ENCODE results near the gene DR1. TPM values are rescaled to one million over a fixed set of nuclear protein-coding genes. Genes with fewer than 3 reads are reported as not detected.

Gene DR1
- polyA plus RNA-seq, 2 of the 4 experiments (the other 2 are of a cell fraction): 20.9 to 39.8 TPM

DNA sequence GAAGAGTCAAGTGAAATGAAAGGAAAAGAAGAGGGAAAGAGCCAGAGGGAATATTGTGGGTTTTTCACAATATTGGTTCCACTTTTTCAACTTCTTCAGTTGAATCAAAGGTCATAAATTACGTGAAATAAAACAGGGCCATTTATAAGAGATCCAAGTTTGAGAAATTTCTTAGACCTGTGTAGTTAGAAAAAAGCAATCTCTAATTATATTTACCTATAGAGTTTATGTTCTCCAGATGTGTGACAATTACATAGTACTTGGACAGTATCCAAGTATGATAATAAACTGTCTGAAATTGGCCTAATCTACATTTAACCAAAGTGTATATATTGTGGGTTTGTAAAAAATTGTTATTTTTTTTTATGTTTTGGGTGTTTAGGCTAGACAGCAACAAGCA lies 14.4 kb downstream of the DR1 start:
- 87% methylated on average over 1 of the region's 1 CpG for WGBS (ENCODE audit: missing lambda C conversion rate)
- POLR2A ChIA-PET: interaction anchor here (1.0 kb wide), 1 partner anchor 15 kb away, joined by 3 read pairs; the partner anchor contains the start of gene DR1
- Histone ChIP-seq H3K4me2 (no peak overlapping the region), H3K4me3 (no peak overlapping the region), H3K4me1 (peaks cover 18% of the 10 kb centered on the region; the same call in 2 of the 3 replicates), H3K9me3 (no peaks in the 10 kb centered on the region), H3K27ac (no peak overlapping the region)
- TF ChIP-seq RAD21 (conservative IDR thresholded peaks at IDR 0.05 in 1 of 2, IDR thresholded peaks at IDR 0.05 in 1 of 2) (no peak), ZNF302 (CRISPR knock-in tag; IDR thresholded peaks at IDR 0.05) (no peak), NR3C1 (IDR thresholded peaks at IDR 0.05) (no peak), MYC (IDR thresholded peaks at IDR 0.05; ENCODE audit: borderline replicate concordance, low read length) (no peak), KDM1A (IDR thresholded peaks at IDR 0.05; ENCODE audit: low read depth) (no peak), HOXB5 (CRISPR knock-in tag; IDR thresholded peaks at IDR 0.05) (no peak), BHLHE40 (IDR thresholded peaks at IDR 0.05; ENCODE audit: low read depth, low read length) (no peak), KDM5A (IDR thresholded peaks at IDR 0.05) (no peak)
- TF ChIP-seq, protein P1, sequence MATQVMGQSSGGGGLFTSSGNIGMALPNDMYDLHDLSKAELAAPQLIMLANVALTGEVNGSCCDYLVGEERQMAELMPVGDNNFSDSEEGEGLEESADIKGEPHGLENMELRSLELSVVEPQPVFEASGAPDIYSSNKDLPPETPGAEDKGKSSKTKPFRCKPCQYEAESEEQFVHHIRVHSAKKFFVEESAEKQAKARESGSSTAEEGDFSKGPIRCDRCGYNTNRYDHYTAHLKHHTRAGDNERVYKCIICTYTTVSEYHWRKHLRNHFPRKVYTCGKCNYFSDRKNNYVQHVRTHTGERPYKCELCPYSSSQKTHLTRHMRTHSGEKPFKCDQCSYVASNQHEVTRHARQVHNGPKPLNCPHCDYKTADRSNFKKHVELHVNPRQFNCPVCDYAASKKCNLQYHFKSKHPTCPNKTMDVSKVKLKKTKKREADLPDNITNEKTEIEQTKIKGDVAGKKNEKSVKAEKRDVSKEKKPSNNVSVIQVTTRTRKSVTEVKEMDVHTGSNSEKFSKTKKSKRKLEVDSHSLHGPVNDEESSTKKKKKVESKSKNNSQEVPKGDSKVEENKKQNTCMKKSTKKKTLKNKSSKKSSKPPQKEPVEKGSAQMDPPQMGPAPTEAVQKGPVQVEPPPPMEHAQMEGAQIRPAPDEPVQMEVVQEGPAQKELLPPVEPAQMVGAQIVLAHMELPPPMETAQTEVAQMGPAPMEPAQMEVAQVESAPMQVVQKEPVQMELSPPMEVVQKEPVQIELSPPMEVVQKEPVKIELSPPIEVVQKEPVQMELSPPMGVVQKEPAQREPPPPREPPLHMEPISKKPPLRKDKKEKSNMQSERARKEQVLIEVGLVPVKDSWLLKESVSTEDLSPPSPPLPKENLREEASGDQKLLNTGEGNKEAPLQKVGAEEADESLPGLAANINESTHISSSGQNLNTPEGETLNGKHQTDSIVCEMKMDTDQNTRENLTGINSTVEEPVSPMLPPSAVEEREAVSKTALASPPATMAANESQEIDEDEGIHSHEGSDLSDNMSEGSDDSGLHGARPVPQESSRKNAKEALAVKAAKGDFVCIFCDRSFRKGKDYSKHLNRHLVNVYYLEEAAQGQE (IDR thresholded peaks at IDR 0.05): no peak
- TF ChIP-seq, protein P2, sequence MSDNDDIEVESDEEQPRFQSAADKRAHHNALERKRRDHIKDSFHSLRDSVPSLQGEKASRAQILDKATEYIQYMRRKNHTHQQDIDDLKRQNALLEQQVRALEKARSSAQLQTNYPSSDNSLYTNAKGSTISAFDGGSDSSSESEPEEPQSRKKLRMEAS (IDR thresholded peaks at IDR 0.05): no peak
- TF ChIP-seq, protein P3, sequence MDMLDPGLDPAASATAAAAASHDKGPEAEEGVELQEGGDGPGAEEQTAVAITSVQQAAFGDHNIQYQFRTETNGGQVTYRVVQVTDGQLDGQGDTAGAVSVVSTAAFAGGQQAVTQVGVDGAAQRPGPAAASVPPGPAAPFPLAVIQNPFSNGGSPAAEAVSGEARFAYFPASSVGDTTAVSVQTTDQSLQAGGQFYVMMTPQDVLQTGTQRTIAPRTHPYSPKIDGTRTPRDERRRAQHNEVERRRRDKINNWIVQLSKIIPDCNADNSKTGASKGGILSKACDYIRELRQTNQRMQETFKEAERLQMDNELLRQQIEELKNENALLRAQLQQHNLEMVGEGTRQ (IDR thresholded peaks at IDR 0.05): no peak
- CTCF ChIA-PET: no interaction called here
- no peak for FAIRE-seq
- no peak for ATAC-seq
- DNase-seq (ENCODE audit: low read depth in 1 of 2, low spot score in 1 of 2): no peak

DNA sequence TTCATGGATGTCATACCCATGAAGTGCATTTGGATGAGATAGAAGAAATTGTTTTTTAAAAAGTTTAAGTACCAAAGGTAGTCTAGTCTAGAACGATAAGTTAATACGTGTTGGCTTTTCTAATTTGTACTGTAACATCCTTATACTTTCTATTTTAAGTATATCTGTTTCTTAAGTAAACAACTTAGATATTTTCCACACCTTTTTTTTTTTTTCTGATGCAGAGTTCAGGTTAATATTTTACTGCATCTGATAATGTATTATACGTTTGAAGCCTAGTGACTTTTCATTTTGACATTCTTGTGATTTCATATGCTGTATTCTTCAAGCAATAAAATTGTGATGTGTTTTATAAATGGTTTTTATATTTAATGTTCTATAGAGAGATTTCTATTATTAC lies 16.5 kb downstream of the DR1 start:
- ATAC-seq: no peak
- Histone ChIP-seq H3K4me3 (no peak overlapping the region), H3K4me1 (peaks cover 18% of the 10 kb centered on the region; the same call in 2 of the 3 replicates), H3K9me3 (no peaks in the 10 kb centered on the region), H3K4me2 (peak overlapping the region; percentile 61), H3K27ac (no peak overlapping the region)
- CTCF ChIA-PET: interaction anchor here (0.6 kb wide), 1 partner anchor 401 kb away, joined by 3 read pairs; the partner anchor contains the start of gene DIPK1A
- no peak for DNase-seq (ENCODE audit: low read depth in 1 of 2, low spot score in 1 of 2)
- TF ChIP-seq FOSL2 (IDR thresholded peaks at IDR 0.05): no peak
- TF ChIP-seq FOSL2 (CRISPR knock-in tag; IDR thresholded peaks at IDR 0.05): no peak
- TF ChIP-seq SMC3 (IDR thresholded peaks at IDR 0.05): no peak
- no peak for TF ChIP-seq NR3C1 (IDR thresholded peaks at IDR 0.05)
- no peak for TF ChIP-seq RARB (CRISPR knock-in tag; IDR thresholded peaks at IDR 0.05)
- TF ChIP-seq RAD21 (conservative IDR thresholded peaks at IDR 0.05 in 1 of 2, IDR thresholded peaks at IDR 0.05 in 1 of 2): no peak
- TF ChIP-seq, protein P4, sequence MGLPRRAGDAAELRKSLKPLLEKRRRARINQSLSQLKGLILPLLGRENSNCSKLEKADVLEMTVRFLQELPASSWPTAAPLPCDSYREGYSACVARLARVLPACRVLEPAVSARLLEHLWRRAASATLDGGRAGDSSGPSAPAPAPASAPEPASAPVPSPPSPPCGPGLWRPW (IDR thresholded peaks at IDR 0.05): no peak
- no peak for TF ChIP-seq ZNF302 (CRISPR knock-in tag; IDR thresholded peaks at IDR 0.05)
- no peak for TF ChIP-seq EHF (CRISPR knock-in tag; IDR thresholded peaks at IDR 0.05)
- no peak for TF ChIP-seq CHD4 (IDR thresholded peaks at IDR 0.05; ENCODE audit: borderline replicate concordance)
- TF ChIP-seq CEBPB (IDR thresholded peaks at IDR 0.05): no peak
- no peak for TF ChIP-seq MAZ (IDR thresholded peaks at IDR 0.05; ENCODE audit: borderline replicate concordance, low read depth, low read length)
- TF ChIP-seq RNF2 (IDR thresholded peaks at IDR 0.05; ENCODE audit: borderline replicate concordance, low read depth): no peak
- no peak for TF ChIP-seq KDM5A (IDR thresholded peaks at IDR 0.05)
- no peak for TF ChIP-seq POLR2AphosphoS2 (conservative IDR thresholded peaks at IDR 0.05; ENCODE audit: low read length)
- TF ChIP-seq CHD2 (IDR thresholded peaks at IDR 0.05; ENCODE audit: low read length, partially characterized antibody): no peak
- no peak for TF ChIP-seq ZC3H11A (IDR thresholded peaks at IDR 0.05)
- no peak for TF ChIP-seq EP300 (IDR thresholded peaks at IDR 0.05)
- TF ChIP-seq, protein P5, sequence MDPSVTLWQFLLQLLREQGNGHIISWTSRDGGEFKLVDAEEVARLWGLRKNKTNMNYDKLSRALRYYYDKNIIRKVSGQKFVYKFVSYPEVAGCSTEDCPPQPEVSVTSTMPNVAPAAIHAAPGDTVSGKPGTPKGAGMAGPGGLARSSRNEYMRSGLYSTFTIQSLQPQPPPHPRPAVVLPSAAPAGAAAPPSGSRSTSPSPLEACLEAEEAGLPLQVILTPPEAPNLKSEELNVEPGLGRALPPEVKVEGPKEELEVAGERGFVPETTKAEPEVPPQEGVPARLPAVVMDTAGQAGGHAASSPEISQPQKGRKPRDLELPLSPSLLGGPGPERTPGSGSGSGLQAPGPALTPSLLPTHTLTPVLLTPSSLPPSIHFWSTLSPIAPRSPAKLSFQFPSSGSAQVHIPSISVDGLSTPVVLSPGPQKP (IDR thresholded peaks at IDR 0.05; ENCODE audit: low read depth, low read length): no peak
- POLR2A ChIA-PET: interaction anchor here (0.9 to 1.0 kb wide), 2 partner anchors 17 to 485 kb away, joined by 4 read pairs; no protein-coding TSS in a partner anchor
- FAIRE-seq: no peak
- WGBS (ENCODE audit: missing lambda C conversion rate): 9% methylated on average over 3 of the region's 3 CpGs

All from A549 (cell line).